Muscle layer of duodenum (tissue), 2 donors: ENCODE measurements around the gene SCG2.
"Not testable (repeated sequence)": the region's sequence is repeated elsewhere in the genome, so short reads cannot be mapped to it uniquely, and the experiment has no call there.

Experiments used
- H3K27ac ChIP-seq: one replicate; pipeline ENCODE4 v1.7.0; 2013; ENCODE audit warnings: mild to moderate bottlenecking, low read length
- H3K27me3 ChIP-seq: one replicate; pipeline ENCODE4 v1.7.0; 2013; ENCODE audit warnings: low read depth, mild to moderate bottlenecking, control low read depth, low read length
- H3K36me3 ChIP-seq, 2 donors: one replicate each; pipeline ENCODE4 v1.7.0; 2013; ENCODE audit warnings: low read length in 2 of 2, control low read depth in 1 of 2, mild to moderate bottlenecking in 1 of 2; ENCODE audit not compliant: insufficient read depth in 2 of 2, control insufficient read depth in 1 of 2
- H3K4me1 ChIP-seq, 2 donors: one replicate each; pipeline ENCODE4 v1.7.0; 2013; ENCODE audit warnings: low read length in 2 of 2, mild to moderate bottlenecking in 2 of 2, control low read depth in 1 of 2, moderate library complexity in 1 of 2; ENCODE audit not compliant: insufficient read depth in 2 of 2, control insufficient read depth in 1 of 2
- H3K4me3 ChIP-seq, 2 donors: one replicate each; pipeline ENCODE4 v1.7.0; 2013; ENCODE audit warnings: low read length in 2 of 2, low read depth in 1 of 2, mild to moderate bottlenecking in 1 of 2
- H3K9me3 ChIP-seq, 2 donors: one replicate each; pipeline ENCODE4 v1.7.0; 2013; ENCODE audit warnings: low read length in 2 of 2, control low read depth in 1 of 2, mild to moderate bottlenecking in 1 of 2; ENCODE audit not compliant: control insufficient read depth in 1 of 2
- donor health status: healthy.

SCG2 gene

GRCh38 chr2:223607476-223607875 is 5.3 kb upstream of the SCG2 start:
- H3K36me3 ChIP-seq, result no peaks in the 10 kb centered on the region
- H3K4me1 ChIP-seq, result no peaks in the 10 kb centered on the region
- H3K27me3 ChIP-seq, result no peaks in the 10 kb centered on the region
- H3K4me3 ChIP-seq, result no peak overlapping the region
- no peak overlapping the region for H3K27ac ChIP-seq
- no peaks in the 10 kb centered on the region for H3K9me3 ChIP-seq

DNA sequence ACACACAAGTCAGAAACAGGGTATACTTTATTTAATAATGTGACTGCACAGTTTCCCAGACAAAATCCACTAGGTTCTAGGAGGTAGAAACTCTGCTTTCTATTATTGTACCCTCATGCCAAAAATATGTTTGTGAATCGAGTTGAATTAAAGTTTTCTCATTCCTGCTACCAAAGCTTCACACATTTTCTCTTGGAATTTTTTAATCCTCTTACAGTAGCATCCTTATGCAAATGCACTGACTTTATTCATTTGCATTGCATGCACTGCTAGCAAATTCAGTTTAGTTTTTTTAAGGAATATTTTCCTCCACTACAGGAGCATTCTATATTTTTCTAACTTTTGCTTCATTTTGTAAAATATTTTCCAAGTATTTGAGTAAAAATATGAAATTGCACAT is 4.8 kb upstream of the SCG2 start:
- peaks cover 0 to 2% of the 10 kb centered on the region in 2 donors for H3K4me1 ChIP-seq
- no peaks in the 10 kb centered on the region for H3K36me3 ChIP-seq
- no peaks in the 10 kb centered on the region for H3K9me3 ChIP-seq
- H3K4me3 ChIP-seq, result no peak overlapping the region
- H3K27ac ChIP-seq, result no peak overlapping the region
- no peaks in the 10 kb centered on the region for H3K27me3 ChIP-seq

- H3K27me3 ChIP-seq, result no peaks in the 10 kb centered on the region
- peaks cover 0 to 3% of the 10 kb centered on the region in 2 donors for H3K4me1 ChIP-seq
- H3K4me3 ChIP-seq, result no peak overlapping the region
- H3K36me3 ChIP-seq, result no peaks in the 10 kb centered on the region
- H3K27ac ChIP-seq, result no peak overlapping the region
- H3K9me3 ChIP-seq, result no peaks in the 10 kb centered on the region
Observed at GRCh38 chr2:223604231-223604630, 2.1 kb upstream of the SCG2 start.

DNA sequence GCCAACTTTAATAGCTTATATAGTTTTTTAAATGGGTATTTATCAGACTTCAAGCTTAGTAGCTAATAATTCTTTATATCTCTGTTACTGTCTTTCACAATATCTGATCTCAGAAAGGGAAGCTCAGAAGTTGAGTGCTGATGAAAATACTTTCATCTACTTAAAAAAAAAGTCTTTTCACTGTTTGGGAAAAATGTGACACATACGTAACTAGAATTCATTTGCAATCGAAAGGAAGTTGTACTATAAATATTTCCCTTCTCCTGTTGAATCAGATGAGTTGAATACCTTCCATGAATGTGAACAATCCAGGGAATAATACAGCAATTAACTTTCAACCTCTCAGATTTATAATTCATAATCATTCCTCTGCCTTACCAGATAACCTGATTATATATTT is 811 bp upstream of the SCG2 start:
- Histone ChIP-seq H3K9me3 (no peaks in the 10 kb centered on the region), H3K27me3 (no peaks in the 10 kb centered on the region), H3K27ac (no peak overlapping the region), H3K4me3 (no peak overlapping the region), H3K4me1 (peaks cover 0 to 3% of the 10 kb centered on the region in 2 donors), H3K36me3 (no peaks in the 10 kb centered on the region)

- H3K4me3 ChIP-seq, result no peak overlapping the region
- no peaks in the 10 kb centered on the region for H3K9me3 ChIP-seq
- no peaks in the 10 kb centered on the region for H3K27me3 ChIP-seq
- H3K27ac ChIP-seq, result no peak overlapping the region
- peaks cover 0 to 3% of the 10 kb centered on the region in 2 donors for H3K4me1 ChIP-seq
- H3K36me3 ChIP-seq, result no peaks in the 10 kb centered on the region
Observed at GRCh38 chr2:223601018-223601417, 1.1 kb downstream of the SCG2 start.

- H3K4me1 ChIP-seq, result peaks cover 0 to 3% of the 10 kb centered on the region in 2 donors
- no peak overlapping the region for H3K4me3 ChIP-seq
- H3K36me3 ChIP-seq, result no peaks in the 10 kb centered on the region
- no peak overlapping the region for H3K27ac ChIP-seq
- no peaks in the 10 kb centered on the region for H3K9me3 ChIP-seq
- no peaks in the 10 kb centered on the region for H3K27me3 ChIP-seq
Observed at GRCh38 chr2:223599640-223600380, 2.4 kb downstream of the SCG2 start.

- Histone ChIP-seq H3K9me3 (no peaks in the 10 kb centered on the region), H3K4me3 (no peak overlapping the region), H3K4me1 (peaks cover 0 to 3% of the 10 kb centered on the region in 2 donors), H3K27ac (no peak overlapping the region), H3K27me3 (no peaks in the 10 kb centered on the region), H3K36me3 (no peaks in the 10 kb centered on the region)
Observed at GRCh38 chr2:223598994-223599639, 3.0 kb downstream of the SCG2 start.

DNA sequence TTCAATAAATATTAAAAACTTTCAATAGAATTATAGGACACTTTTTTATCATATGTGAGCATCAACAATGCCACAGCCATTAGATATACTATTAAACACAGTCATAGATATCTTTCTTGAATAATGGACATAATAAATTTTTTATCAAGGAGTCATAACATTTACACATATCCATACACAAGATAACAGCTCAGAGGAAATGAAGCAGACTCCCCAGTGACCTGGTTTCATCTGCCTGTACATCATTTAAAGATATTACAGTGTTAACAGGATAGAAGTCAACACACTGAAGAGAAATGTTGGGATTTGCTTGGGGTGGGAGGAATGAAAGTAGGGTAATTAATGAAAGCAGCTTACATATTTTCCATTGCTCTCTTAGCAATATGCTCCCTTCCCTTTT is 5.1 kb downstream of the SCG2 start:
- Histone ChIP-seq H3K36me3 (no peaks in the 10 kb centered on the region), H3K9me3 (no peaks in the 10 kb centered on the region), H3K4me3 (no peak overlapping the region), H3K27ac (no peak overlapping the region), H3K27me3 (no peaks in the 10 kb centered on the region), H3K4me1 (peaks cover 0 to 2% of the 10 kb centered on the region in 2 donors)

DNA sequence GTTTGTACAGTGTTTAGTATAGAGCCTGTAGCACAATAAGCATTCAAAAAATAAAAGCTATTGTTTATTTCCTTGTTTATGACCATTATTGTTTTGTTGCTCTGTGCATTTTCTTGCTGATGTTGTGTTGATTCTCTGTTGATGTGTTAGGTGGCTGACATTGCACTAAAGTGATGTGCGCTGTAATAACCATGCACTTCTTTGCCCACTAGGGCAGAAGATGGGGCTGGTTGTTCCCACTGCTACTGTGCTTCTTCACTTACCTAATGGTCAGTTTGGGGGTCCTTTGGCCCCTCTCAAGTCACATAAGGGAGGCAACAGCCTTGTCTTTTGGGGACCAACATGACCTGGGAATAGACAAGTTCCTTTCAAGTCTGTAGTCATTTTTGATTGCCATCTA is 6.0 kb downstream of the SCG2 start:
- H3K27me3 ChIP-seq, result no peaks in the 10 kb centered on the region
- no peaks in the 10 kb centered on the region for H3K4me1 ChIP-seq
- H3K9me3 ChIP-seq, result no peaks in the 10 kb centered on the region
- H3K4me3 ChIP-seq, result no peak overlapping the region
- H3K27ac ChIP-seq, result no peak overlapping the region
- no peaks in the 10 kb centered on the region for H3K36me3 ChIP-seq

GRCh38 chr2:223594831-223595230 is 7.3 kb downstream of the SCG2 start:
- Histone ChIP-seq H3K27me3 (no peaks in the 10 kb centered on the region), H3K27ac (no peak overlapping the region), H3K9me3 (no peaks in the 10 kb centered on the region), H3K36me3 (no peaks in the 10 kb centered on the region), H3K4me3 (no peak overlapping the region), H3K4me1 (no peaks in the 10 kb centered on the region)

- no peak overlapping the region for H3K27ac ChIP-seq
- no peaks in the 10 kb centered on the region for H3K27me3 ChIP-seq
- H3K36me3 ChIP-seq, result no peaks in the 10 kb centered on the region
- no peaks in the 10 kb centered on the region for H3K9me3 ChIP-seq
- H3K4me3 ChIP-seq, result no peak overlapping the region
- H3K4me1 ChIP-seq, result no peaks in the 10 kb centered on the region
Observed at GRCh38 chr2:223594259-223594658, 7.9 kb downstream of the SCG2 start.

- not testable (repeated sequence) for H3K4me1 ChIP-seq, H3K9me3 ChIP-seq, H3K36me3 ChIP-seq, H3K27me3 ChIP-seq, H3K27ac ChIP-seq, H3K4me3 ChIP-seq
Observed at GRCh38 chr2:223592689-223593088, 9.5 kb downstream of the SCG2 start.
